AML-193 (cell line): Measurements from ENCODE around the gene DVL3.
"Not testable (repeated sequence)": the region's sequence is repeated elsewhere in the genome, so short reads cannot be mapped to it uniquely, and the experiment has no call there.

Source experiments
- DNase-seq, 2 experiments: peaks; one replicate each; lab custom pipeline; 2025; lab: John Stamatoyannopoulos, UW

Gene DVL3

DNA sequence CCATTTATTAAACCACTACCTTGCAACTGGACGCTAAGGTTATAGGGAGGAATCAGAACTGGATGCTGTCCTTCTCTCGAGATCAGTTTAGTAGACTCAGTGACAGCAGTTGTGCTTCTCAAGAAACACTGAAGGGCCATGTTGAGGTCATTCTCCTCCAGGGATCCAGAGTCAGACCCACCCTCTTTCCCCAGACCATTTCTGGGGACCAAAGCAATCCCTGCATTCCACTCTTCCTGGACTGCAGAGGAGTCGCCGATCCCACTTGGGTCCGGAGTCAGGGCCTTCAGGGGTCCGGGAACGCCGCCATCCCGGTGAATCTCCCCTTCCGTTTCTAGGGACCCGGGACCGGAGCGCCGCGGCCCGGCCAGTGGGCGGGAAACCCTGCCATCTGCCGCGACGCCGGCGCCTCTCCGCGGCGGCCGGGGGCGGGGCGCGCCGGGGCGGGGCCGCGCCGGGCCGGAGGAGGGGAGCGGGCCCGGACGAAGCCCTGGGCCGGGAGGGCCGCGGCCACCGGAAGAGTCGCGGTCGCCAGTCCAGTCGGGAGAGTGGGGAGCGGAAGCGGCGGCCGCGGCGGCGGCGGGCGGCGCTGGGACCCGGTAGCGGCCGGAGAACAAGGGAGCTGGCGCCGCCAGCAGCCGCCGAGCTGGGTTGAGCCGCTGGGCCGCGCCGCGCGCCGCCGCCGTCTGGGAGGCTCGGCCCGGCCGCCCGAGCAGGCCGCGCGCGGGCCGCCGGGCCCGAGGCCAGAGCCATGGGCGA, at the start of gene DVL3:
Gene DVL3, plus strand, starts transcription at position 493 of the 759 bp plus-strand sequence. Its CDS starts 259 bp downstream, at position 752.
- peak; percentile 21 to 40 for DNase-seq

DNA sequence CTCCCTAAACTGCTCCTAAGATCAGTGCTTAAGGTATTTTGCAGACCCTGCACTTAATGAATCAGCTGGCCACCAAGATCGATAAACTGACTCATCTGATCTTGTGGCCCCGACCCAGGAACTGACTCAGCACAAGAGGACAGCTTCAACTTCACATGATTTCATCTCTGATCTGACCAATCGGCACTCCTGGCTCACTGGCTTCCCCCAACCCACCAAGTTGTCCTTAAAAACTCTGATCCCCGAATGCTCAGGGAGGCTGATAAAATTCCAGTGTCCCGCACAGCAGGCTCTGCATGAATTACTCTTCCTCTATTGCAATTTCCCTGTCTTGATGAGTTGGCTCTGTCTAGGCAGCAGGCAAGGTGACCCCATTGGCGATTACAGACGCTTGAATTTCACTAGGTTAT, 44.9 kb upstream of the DVL3 start:
- DNase-seq, result no peak

DNA sequence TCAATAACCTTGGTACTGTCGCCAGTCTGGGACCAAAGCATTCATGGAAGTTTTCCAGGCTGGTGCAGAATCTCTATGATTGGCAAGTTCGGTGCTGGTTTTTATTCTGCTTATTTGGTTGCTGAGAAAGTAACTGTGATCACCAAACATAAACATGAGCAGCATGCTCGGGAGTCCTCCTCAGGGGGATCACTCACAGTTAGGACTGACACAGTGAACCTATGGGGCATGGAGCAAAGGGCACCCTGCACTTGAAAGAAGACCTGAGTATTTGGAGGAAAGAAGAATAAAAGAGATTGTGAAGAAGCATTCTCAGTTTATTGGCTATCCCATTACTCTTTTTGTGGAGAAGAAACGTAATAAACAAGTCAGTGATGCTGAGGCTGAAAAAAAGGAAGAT, 39.2 kb upstream of the DVL3 start:
- no peak for DNase-seq

DNA sequence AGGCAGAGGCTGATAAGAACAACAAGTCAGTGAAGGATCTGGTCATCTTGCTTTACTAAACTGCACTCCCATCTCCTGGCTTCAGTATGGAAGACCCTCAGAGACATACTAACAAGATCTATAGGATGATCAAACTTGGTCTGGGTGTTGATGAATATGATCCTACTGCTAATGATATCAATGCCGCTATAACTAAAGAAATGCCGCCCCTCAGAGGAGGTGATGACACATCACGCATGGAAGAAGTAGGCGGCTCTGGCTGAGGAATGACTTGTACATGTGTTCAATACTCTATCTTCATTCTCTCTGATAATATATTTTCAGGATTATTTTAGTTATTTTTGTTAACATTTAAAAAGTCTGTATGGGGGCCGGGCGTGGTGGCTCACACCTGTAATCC, 37.5 kb upstream of the DVL3 start:
- DNase-seq, result no peak

DNA sequence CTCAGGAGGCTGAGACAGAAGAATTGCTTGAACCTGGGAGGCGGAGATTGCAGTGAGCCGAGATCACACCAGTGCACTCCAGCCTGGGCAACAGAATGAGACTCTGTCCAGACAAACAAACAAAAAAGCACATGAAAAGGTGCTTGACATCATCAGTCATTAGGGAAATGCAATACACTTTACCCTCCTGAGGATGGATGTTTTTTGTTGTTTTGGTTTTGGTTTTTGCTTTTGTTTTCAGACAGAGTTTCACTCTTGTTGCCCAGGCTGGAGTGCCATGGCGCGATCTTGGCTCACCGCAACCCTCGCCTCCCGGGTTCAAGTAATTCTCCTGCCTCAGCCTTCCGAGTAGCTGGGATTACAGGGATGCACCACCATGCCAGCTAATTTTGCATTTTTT, 34.1 kb upstream of the DVL3 start:
- not testable (repeated sequence) for DNase-seq

DNA sequence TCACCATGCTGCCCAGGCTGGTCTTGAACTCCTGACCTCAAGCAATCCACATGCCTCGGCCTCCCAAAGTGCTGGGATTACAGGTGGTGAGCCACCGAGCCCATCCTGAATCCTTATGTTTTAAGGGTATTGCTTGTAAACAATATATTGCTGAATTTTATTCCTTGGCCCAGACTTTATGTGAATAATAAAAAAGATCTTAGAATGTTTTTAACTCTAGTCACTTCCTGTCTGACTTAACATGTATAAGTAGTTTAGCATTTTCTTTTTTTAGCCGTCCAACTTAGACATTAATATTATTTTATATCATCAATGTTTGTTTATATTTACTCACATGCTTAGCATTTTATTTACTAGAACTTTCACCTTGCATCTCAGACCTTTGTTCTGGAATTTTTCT, 29.2 kb upstream of the DVL3 start:
- no peak for DNase-seq

DNA sequence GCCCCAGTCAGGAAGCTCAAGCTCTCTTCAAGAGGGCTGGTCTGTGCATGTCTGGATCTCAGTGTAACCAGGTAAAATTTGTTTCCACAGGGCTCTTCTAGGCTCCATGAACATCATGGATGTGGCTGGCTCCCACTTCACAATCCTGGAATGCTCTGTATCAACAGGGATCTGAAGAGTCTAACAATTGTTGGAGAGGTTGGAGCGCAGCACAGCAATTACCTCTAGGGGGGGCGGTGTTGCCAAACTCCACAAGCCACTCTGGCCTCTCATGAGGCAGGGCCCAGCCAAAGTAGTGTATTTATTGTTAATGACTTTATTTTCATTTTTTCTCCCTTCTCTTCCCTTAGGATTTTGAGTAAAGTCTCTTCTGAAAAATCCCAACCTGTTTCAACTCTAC, 26.2 kb upstream of the DVL3 start:
- DNase-seq, result peak; percentile 31 to 57

DNA sequence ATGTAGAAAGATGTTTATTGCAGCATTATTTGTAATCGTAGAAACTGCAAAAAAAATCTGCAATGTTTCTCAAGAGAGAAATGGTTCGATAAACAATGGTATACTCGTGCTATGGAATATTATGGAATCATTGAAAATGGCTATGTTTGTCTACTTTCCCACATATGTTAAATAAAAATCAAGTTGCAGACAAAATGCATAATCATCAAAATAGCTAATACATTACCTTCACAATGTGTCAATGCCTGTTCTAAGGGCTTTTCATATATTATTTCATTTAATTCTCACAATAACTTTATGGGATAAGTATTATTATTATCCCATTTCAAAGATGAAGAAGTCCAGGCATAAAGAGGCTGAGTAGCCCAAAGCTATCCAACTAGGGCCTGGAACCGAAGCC, 22.2 kb upstream of the DVL3 start:
- DNase-seq, result no peak

DNA sequence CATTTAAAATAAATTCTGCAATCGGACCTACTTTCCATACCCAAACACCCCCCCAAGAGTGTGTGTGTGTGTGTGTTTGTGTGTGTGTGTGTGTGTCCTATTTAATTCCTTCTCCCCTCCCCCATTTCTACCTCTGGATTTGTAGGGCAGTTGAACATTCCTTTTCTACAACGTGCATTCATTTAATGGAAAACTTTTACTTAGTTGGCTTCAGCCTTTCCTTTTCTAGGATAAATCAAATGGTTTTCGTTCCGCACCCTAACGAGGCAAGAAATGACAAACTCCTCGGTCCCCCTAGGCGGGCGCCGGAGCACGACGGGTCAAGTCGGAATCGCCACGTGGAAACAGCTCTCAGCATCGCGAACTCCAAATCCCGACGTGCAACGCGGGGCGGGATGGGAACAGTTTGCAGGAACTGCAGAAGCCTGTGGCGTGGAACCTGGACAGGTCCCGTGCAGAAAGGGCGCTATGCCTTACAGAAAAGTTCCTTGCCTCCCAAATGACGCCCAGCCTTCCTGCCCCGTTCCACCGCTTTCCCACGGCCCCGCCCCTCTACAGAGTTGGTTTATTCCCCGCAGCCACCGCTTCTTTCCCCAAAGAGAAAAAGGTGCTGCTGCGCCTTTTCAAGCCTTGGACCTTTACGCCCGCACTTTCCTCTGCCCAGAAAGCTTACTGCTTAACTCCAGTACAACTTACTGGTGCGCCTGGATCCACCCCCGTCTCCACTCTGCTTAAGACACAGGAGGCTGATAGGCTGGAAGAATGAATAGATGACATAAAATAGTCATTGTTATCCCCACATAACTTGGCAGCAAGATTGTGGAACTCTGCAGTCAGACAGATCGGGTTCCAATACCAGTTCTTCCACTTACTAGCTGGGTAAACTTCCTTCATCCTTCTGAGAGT, 21.1 kb upstream of the DVL3 start:
- peak; percentile 81 to 82 for DNase-seq

DNA sequence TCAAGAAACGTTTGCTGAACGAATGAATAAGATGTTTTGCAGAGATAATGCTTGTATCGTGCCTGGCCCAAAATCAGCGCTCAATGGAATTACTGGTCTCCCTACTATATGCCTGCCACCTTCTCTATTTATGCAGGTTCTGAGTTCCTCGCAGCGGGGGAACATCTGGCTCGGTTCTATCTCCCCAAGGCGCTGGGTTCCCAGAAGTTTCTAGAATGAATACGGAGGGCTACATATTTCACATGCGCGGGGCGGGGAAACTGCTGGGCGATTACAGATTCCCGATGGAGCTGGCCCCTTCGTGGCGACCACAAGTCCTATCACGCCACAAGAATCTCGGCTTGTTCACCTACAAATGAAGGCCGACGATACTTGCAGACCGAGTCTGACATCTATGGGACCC, 20.4 kb upstream of the DVL3 start:
- peak in 1 of 2 experiments; percentile 38 for DNase-seq

DNA sequence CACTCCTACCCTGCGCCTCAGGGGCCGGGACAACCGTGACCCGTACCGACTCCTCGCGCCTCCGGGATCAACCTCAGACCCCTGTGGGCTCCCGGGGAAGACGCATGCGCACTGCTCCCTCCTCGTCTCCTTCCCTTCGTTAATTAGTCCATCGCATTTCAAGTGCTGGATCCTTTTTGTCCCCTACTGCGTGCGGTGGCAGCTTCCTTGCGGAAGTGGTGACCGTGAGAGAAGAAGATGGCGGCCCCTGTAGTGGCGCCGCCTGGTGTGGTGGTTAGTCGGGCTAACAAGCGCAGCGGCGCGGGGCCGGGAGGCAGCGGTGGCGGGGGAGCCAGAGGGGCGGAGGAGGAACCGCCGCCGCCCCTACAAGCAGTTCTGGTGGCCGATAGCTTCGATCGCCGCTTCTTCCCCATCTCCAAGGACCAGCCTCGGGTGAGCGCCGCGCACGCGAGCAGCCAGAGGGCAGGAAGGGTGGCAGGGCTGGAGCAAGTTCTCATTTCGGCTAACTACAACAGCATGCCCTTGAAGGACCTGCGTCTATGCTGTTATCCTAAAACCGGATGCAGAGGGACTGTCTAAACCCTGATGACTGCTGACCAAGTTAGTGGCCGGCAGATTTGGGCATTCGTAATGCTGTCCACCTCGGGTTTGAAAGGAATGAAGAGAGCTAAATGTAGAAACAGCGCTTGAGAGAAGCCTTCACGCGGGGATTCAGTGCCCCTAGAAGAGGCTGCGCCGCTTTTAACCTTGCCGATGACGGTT, 19.8 kb upstream of the DVL3 start, which contains the start of gene EIF2B5:
Gene EIF2B5, plus strand, starts transcription at position 210 of the 762 bp plus-strand sequence. Its CDS starts 28 bp downstream, at position 238.
- peak; percentile 93 to 95 for DNase-seq

DNA sequence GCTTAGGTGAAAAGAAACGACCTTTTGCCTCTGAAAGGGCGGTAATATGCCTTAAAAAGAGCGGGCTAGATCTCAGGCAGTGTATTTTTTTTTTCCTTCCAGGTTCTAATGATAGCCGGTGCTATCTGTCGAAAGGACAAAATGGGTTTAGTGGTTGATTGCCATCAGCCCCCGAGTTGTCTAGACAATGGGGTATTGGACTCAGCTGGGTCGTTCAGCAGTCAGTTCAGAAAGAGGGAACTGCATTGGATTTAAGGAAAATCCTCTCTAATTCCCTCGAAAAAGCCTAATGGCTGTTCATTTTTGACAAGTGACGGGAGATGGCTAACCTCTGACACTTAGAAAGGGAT, 19.3 kb upstream of the DVL3 start:
- DNase-seq, result no peak

DNA sequence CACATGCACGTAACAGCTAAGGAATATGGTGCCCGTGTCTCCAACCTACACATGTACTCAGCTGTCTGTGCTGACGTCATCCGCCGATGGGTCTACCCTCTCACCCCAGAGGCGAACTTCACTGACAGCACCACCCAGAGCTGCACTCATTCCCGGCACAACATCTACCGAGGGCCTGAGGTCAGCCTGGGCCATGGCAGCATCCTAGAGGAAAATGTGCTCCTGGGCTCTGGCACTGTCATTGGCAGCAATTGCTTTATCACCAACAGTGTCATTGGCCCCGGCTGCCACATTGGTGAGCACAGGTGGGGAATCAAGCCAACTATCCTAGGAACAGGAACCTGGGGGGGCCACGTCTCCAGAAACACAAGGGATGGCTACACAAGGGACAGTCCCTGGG, 14.7 kb upstream of the DVL3 start:
- no peak for DNase-seq

DNA sequence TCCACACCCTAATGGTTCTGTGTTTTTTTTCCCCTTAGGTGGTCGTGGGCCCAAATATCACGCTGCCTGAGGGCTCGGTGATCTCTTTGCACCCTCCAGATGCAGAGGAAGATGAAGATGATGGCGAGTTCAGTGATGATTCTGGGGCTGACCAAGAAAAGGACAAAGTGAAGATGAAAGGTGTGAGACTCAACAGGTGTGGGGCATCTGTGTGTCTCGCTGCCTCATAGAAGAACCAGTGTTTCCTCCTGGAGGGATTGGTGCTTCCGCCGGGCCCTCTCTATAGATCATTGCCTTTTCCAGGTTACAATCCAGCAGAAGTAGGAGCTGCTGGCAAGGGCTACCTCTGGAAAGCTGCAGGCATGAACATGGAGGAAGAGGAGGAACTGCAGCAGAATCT, 13.0 kb upstream of the DVL3 start:
- no peak for DNase-seq

DNA sequence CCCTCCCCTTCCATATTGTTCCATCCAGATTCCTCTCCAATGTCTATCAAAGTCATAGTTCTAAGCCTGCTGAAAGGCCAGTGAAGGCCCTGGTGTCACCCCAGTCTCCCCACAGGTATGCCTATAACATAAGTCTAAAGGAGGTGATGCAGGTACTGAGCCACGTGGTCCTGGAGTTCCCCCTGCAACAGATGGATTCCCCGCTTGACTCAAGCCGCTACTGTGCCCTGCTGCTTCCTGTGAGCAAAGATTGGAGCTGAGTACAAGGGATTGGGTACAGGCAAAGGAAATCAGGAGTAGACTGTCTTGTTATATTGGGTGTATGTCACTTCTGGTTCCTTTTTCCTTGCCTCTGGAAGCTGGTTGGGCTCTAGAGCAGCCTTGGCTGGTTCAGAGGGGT, 11.8 kb upstream of the DVL3 start:
- no peak for DNase-seq

DNA sequence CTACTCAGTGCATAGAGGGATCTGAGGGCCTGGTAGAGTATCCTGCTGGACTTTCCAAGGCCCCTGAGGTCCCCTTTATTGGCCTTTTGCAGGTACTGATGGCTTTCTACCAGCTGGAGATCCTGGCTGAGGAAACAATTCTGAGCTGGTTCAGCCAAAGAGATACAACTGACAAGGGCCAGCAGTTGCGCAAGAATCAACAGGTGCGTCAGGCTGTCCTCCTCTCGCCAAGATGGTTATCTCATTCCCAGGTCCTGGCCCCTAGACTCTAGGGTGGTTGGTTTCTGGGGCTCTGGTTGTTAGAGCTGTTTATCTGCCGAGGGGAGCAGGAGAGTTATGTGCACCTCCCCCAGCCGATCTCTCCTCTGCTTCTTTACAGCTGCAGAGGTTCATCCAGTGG, 10.7 kb upstream of the DVL3 start:
- DNase-seq, result no peak

DNA sequence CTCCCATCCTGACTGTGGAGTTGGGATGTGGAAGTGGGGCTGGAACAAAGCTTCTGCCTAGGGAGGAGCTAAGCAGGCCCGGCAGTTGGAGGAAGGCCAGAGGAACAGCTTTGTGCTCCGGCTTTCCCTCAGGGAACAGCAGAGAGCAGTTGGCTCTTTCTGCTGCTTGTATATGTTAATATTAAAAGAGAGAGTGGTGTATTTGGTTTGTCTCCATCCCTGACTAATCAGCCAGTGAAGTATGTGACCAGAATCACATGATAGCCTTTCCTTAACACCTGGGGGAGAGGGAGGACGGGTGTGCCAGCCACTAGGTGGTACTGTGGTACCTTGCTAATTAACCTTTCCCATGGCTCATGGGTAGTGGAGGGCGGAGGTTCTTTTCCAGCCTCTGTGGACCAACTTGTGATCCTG, 10.1 kb upstream of the DVL3 start:
- DNase-seq, result no peak

DNA sequence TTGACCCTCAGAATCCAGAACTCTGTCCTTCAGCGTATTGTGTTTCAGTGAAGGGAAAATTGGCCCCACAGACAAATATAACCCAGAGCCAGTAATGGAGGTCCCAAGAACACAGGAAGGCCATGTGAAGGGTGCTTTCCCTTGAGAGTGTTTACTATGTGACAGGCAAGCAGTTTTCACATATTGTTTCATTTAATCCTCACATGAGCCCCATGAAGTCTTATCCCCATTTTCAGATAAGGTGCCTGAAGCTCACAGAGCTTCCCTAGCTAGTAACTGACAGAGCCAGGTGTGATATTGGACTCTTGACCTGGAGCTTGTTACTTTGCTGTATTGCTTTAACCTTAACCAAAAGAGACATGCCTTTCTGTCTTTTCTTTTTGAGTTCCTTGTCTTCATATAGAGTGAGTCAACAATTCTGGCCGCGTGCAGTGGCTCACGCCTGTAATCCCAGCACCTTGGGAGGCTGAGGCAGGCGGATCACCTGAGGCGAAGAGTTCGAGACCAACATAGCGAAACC, 9.4 kb upstream of the DVL3 start:
- no peak for DNase-seq

DNA sequence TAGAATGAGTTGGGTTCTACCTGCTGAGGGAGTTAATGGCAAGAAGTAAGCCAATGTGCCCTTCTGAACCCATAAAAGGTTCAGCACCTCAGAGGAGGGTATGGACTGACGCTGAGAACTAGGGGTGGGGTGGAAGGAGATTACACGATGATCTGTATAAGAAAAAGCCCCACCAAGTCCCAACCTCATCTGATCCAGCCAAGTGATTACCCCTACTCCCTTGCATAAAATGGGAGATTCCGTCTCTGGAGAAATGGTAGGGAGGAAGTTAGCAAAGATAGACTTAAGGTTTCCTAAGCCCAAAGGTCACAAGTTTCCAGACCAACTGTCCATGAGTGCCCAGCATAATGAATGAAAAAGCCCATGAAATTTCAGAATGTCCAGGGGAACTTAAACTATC, 7.1 kb upstream of the DVL3 start:
- no peak for DNase-seq

DNA sequence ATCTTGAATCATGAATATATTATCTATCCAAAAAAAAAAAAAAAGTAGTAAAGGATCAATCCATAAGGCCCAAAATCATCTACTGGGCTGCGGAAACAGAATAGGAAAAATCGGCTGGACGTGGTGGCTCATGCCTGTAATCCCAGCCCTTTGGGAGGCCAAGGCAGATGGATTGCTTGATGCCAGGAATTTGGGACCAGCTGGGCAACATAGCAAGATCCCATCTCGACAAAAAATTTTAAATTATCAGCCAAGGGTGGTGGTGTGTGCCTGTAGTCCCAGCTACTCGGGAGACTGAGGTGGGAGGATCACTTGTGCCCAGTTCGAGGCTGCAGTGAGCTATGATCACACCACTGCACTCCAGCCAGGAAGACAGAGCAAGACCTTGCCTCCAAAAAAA, 6.1 kb upstream of the DVL3 start:
- DNase-seq, result no peak

DNA sequence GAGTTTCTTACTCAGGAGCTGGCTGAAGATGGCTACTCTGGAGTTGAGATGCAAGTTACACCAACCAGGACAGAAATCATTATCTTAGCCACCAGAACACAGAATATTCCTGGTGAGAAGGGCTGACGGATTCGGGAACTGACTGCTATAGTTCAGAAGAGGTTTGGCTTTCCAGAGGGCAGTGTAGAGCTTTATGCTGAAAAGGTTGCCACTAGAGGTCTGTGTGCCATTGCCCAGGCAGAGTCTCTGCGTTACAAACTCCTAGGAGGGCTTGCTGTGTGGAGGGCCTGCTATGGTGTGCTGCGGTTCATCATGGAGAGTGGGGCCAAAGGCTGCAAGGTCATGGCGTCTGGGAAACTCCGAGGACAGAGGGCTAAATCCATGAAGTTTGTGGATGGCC, 5.4 kb upstream of the DVL3 start:
- not testable (repeated sequence) for DNase-seq
